Epithelial cell of proximal tubule (primary cell): ENCODE results near the gene IPO4. TPM values are rescaled to one million over a fixed set of nuclear protein-coding genes. Genes with fewer than 3 reads are reported as not detected.

Source experiments
- DNase-seq: peaks from one replicate; pipeline ENCODE4 v3.0.0-alpha.2; 2011; ENCODE audit warnings: low read depth
- H3K4me3 ChIP-seq: 2 replicates; pipeline ENCODE4 v1.5.1; 2011; ENCODE audit warnings: low read depth, mild to moderate bottlenecking, low read length
- CTCF ChIP-seq: conservative IDR thresholded peaks from 2 replicates; pipeline ENCODE4 v1.5.1; 2012; ENCODE audit warnings: low read depth, mild to moderate bottlenecking, low read length
- total RNA-seq: library from RNA; depleted of rRNA; stranded (reverse); fragments of >200 nt; gene quantifications from 2 replicates; pipeline ENCODE4 v1.2.3, GENCODE V29; 2015

The IPO4 gene
- total RNA-seq, 1 donor from 2014 or later: 60.4 TPM

- H3K4me3 ChIP-seq: no peak overlapping the region
- no peak for DNase-seq
- TF ChIP-seq CTCF: no peak
Observed at GRCh38 chr14:24164518-24164991, 24.1 kb downstream of the IPO4 start.

GRCh38 chr14:24162093-24162492 lies 26.5 kb downstream of the IPO4 start:
- peak overlapping the region; percentile 98 for H3K4me3 ChIP-seq
- DNase-seq: no peak
- TF ChIP-seq CTCF: no peak

- H3K4me3 ChIP-seq: peak within 1 kb of the TSS; percentile 98
- DNase-seq: peak; percentile 67
- peak; percentile 88 for TF ChIP-seq CTCF
Observed at GRCh38 chr14:24160850-24161804, 27.5 kb downstream of the IPO4 start, which contains the start of gene IRF9. IRF9 (plus strand) TSS chr14:24161265; CDS start chr14:24162145, 880 bp downstream.

- no peak for DNase-seq
- no peak for TF ChIP-seq CTCF
- H3K4me3 ChIP-seq: no peak overlapping the region
Observed at GRCh38 chr14:24160499-24160849, 28.1 kb downstream of the IPO4 start.

- H3K4me3 ChIP-seq: no peak overlapping the region
- TF ChIP-seq CTCF: no peak
- no peak for DNase-seq
Observed at GRCh38 chr14:24159777-24160498, 28.7 kb downstream of the IPO4 start.

- no peak for TF ChIP-seq CTCF
- no peak for DNase-seq
- no peak overlapping the region for H3K4me3 ChIP-seq
Observed at GRCh38 chr14:24157331-24157730, 31.3 kb downstream of the IPO4 start.
